SKM-1 (cell line): ENCODE results near the gene UGT1A7.

ENCODE experiments used
- DNase-seq: peaks from one replicate; lab custom pipeline; 2025; ENCODE audit not compliant: unreplicated experiment; lab: John Stamatoyannopoulos, UW

The UGT1A7 gene

DNA sequence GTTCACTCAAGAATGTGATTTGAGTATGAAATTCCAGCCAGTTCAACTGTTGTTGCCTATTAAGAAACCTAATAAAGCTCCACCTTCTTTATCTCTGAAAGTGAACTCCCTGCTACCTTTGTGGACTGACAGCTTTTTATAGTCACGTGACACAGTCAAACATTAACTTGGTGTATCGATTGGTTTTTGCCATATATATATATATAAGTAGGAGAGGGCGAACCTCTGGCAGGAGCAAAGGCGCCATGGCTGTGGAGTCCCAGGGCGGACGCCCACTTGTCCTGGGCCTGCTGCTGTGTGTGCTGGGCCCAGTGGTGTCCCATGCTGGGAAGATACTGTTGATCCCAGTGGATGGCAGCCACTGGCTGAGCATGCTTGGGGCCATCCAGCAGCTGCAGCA, 78.3 kb downstream of the UGT1A7 start, which contains the start of gene UGT1A1:
UGT1A1 (plus strand) TSS at position 228 of the 400 bp plus-strand sequence; CDS start at position 246, 18 bp downstream.
- no peak for DNase-seq

DNA sequence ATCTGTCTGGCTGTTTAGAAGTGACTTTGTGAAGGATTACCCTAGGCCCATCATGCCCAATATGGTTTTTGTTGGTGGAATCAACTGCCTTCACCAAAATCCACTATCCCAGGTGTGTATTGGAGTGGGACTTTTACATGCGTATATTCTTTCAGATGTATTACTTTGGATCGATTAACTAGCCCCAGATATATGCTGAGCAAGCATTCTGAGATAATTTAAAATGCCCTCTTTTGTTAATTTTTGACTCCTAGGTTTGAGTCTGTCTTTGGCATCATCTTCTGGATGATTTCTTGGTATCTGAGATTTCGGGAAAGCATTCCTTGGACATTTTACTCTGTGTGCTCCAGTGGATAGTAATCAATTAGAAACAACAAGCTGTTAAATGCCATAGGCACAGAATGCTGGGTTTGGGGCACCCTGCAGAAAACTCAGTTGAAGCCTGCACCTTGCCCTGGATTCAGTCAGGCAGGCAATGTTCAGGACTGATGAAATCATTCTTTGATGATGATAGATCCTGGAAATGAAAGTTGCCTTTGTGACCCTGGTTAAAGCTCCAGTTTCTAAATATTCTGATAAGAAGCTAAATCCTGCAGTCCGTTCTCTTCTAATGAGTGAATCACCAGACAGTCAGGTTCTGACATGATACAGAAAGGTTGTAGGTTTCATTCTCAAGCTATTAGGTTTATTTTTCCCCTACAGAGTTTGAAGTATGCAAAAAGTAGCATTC, 79.5 kb downstream of the UGT1A7 start:
- DNase-seq: no peak

DNA sequence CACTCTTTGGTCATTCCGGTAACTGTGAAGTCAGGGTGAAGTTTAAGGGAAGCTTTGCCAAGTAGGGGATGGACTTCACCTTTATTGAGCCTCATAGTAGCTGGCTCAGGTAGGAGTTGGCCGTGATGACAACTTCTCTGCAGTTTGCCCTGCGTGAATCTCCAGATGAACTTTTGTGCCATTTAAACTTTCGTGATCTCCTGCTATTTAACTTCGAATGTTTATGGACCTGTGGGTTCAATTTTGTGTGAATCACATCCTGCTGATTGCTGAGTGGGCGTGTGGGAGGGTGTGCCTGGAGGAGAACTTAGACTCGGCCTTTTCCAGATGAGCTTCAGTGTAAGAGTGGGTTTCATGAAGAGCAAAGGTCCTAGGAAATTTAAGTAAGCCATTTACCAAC, 82.6 kb downstream of the UGT1A7 start:
- no peak for DNase-seq

DNA sequence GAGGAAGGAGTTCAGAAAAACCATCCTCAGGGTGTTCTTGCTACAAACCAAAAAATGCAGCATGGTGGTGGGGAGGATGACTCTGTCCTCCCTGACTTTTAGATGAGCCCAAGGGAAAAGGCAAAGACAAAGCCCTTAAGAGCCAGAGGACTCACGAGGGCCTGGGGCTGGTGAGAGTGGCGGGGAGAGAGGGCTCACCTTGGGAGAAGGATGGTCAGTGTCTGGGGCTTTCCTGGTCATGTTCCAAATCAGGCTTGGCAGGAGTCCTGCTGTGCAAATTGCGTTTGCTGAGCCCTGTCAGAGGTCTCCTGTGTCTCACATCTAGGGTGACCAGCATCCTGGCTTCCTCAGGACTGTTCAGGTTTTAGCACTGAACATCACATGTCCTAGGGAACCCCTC, 83.1 kb downstream of the UGT1A7 start:
- DNase-seq: no peak

DNA sequence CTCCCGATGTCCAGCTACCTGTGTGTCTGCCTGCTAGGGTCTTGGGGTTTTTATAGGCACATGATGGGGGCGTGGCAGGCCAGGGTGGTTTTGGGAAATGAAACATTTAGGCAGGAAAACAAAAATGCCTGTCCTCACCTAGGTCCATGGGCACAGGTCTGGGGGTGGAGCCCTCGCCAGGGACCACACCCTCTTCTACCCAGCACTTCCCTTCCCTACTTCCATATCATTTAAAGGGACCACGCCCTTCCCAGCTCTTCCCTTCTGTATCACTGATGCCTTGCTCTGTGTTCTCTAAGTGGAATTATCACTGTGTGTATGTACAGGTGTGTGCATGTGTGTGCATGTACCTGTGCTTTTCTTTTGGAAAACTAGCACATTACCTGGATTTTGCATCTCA, 84.7 kb downstream of the UGT1A7 start:
- no peak for DNase-seq

DNA sequence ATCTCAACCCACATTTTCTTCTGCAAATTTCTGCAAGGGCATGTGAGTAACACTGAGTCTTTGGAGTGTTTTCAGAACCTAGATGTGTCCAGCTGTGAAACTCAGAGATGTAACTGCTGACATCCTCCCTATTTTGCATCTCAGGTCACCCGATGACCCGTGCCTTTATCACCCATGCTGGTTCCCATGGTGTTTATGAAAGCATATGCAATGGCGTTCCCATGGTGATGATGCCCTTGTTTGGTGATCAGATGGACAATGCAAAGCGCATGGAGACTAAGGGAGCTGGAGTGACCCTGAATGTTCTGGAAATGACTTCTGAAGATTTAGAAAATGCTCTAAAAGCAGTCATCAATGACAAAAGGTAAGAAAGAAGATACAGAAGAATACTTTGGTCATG, 86.4 kb downstream of the UGT1A7 start:
- no peak for DNase-seq

DNA sequence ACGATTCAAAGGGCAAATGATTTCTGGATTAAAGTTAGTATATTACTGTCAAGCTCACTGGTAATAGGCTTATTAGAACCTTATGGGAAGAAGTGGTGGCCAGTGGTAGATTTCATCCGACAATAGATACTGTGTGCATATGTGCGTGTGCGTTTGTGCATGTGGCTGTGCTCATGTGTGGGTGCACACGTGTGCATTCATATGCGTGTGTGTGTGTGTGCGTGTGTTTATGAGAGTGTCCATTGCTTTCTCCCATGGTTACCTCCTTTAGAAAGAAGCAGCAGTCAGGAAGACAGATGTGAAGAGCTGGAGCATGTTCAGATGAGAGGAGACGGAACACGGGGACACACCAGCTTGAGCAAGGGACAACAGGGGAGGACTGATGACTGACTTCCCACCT, 87.6 kb downstream of the UGT1A7 start:
- DNase-seq: no peak

DNA sequence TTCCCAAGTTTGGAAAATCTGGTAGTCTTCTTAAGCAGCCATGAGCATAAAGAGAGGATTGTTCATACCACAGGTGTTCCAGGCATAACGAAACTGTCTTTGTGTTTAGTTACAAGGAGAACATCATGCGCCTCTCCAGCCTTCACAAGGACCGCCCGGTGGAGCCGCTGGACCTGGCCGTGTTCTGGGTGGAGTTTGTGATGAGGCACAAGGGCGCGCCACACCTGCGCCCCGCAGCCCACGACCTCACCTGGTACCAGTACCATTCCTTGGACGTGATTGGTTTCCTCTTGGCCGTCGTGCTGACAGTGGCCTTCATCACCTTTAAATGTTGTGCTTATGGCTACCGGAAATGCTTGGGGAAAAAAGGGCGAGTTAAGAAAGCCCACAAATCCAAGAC, 90.5 kb downstream of the UGT1A7 start:
- DNase-seq: no peak

DNA sequence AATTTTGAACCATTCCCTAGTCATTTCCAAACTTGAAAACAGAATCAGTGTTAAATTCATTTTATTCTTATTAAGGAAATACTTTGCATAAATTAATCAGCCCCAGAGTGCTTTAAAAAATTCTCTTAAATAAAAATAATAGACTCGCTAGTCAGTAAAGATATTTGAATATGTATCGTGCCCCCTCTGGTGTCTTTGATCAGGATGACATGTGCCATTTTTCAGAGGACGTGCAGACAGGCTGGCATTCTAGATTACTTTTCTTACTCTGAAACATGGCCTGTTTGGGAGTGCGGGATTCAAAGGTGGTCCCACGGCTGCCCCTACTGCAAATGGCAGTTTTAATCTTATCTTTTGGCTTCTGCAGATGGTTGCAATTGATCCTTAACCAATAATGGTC, 90.9 kb downstream of the UGT1A7 start:
- DNase-seq: no peak

DNA sequence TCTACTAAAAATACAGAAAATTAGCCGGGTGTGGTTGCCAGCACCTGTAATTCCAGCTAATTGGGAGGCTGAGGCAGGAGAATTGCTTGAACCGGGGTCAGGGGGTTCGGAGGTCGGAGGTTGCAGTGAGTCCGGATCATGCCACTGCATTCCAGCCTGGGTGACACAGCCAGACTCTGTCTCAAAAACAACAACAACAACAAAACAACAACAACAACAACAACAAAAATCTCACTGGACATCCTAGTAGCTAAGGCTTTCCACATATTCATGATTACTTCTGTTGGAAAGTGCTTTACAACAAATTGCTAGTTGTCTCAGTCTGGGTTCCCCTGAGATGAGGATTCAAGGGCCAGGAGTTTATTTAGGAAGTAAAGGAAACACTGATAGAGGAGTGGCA, 92.2 kb downstream of the UGT1A7 start:
- DNase-seq: no peak

DNA sequence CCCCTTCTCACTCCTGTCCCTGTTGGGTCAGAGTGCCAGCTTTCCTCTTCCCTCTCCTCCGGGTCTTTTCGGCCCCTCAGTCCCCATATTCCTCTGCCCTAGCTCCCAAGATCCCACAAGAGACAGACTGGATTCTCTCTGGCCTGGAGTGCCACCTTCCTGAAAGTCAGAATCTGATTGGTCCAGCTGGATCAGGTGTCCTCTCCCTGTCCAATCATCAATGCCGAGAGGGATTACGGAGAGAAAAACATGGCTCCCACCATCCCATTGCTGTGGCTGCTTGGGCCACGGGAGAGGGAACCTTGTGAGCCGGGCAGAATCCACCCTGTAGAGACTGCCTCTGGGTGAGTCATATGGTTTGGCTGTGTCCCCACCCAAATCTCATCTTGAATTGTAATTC, 93.7 kb downstream of the UGT1A7 start:
- no peak for DNase-seq

DNA sequence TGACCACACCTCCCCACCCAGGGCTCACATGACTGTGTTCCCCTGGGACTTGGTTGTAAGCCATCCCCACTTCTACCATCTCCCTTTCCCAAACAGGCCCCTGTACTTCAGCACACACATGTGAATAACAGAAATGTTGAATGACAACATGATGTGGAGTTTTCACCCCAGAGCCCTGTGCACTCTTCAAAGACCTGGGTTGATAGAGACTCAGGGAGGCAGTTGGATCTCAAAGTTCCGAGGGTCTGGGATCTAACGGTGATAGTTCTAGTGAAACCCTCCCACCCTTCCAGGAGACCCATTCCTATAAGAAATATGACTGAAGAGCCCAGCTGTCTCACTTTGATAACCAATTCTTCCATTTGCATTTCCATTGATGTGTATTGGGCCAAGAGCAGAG, 96.3 kb downstream of the UGT1A7 start, which contains the start of gene MROH2A:
MROH2A (plus strand) TSS at position 301 of the 400 bp plus-strand sequence. CDS start 1,029 bp downstream, outside the sequence.
- DNase-seq: no peak

DNA sequence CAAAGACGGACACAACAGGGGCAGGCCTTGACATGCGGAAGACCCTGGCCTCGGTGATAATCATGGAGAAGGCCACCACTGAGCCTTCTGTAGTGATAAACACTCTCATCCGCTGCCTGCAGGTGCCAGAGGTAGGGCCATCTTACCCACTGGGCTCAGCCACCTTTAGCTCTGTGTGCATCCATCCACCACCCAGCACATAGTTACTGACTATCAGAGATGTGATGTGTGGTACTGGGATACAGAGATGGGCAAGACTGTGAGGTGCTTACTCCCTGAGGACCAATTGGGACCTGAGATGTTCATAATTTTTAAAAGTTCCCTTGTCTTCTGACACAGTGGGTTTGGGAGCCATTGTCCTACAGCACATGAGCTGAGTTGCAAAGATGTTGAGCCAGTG, 98.0 kb downstream of the UGT1A7 start:
- DNase-seq: no peak

DNA sequence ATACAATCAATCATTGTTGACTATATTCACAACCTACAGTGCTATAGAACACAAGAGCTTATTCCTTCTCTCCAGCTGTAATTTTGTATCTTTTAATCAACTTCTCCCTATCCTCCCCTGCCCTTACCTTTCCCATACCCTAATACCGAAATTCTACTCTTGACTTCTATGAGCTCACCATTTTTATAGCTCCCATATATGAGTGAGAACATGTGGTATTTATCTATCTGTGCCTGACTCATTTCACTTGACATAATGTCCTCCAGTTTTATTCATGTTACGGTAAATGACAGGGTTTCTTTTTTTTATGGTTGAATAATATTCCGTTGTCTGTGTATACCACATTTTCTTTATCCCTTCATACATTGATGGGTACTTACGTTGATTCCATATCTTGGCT, 99.1 kb downstream of the UGT1A7 start:
- no peak for DNase-seq

DNA sequence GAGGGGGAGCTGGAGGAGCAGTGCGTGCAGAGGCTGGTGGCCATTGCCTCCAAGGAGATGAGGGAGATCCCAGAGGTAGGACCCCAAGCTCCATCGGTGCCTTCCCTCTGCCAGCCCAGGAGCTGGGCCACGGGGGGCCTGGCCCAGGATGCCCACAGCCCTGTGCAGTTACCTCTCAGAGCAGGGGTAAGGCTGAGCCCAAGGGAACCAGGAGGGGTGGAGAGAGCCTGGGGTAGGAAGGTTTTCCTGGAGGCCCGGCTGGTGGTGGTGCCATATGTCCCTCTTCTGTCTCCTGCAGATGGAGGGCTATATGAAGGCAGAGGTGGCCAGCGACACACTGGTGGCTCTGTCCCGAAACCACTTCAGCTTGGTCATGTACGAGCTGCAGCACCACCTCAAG, 107.9 kb downstream of the UGT1A7 start:
- no peak for DNase-seq

DNA sequence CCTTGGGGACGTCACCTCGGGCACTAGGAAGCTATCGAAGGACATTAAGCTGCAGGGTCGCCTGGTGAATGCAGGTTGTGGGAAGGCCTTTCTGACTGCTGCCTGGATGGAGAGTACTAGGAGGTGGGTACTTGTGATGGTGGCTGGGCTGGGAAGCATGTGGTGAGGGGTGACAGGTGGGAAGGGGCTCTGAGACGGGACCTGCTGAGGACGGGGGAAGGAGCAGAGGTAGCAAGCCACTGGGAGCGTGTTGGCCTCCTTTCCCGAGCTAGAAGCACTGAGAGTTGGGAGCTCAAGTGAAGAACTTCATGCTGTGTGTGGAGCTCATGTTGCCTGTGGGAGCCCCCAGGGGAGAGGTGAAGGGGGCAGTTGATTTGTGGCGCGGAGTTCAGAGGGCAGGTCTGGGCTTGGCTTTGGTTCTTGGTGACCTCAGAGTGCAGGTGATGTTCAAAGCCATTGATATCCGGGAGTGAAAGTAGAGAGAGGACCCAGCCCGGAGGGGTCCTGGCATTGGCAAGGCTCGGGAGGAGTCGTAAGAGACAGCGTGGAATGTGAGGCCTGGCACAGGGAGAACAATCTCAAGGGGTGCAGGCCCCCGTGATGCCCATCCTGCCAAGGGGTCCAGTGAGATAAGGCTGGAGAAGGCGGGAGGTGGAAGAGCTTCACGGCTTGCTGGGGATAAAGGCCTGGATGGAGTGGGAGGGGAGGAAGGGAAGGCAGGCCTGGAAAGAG, 109.6 kb downstream of the UGT1A7 start:
- DNase-seq: no peak

DNA sequence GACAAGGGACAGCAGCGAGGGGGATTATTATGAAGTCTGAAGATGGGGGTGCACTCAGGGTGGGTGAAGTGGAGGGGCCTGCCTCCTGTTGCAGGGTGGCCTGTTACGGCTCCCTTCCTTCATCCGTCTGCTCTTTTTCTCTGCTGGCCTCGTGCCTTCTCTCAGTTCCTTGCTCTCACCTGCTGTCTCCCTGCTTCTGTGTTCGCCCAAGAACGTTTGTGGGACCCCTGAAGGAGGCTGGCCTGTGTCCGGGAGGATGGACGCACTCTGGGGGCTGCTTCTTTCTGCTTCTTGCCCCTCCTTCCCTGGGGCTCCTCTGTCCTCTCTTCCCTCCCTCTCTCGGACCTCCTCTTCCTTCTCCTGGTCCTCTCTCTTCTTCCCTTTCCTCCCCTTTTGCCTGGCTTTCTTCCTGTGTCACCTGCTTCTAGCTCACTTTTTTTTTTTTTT, 110.2 kb downstream of the UGT1A7 start:
- DNase-seq: no peak

DNA sequence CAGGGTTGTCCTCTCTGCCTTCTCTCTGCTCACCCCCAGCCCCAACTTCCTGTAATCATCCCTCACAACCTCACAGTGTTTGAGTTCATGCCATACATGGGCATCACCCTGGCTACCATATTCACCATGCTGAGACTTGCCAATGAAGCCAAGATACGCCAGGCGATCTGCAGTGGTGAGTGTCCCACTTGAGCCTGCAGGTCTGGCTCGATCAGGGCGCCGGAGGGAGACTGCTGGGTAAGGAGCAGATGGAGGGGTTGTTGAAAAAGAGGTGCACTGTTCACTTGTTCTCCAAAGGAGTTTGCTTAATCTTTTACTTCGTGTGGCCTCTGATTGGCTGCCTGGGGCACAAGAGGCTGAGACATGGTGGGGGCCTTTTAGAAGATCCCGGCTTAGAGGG, 111.0 kb downstream of the UGT1A7 start:
- no peak for DNase-seq

DNA sequence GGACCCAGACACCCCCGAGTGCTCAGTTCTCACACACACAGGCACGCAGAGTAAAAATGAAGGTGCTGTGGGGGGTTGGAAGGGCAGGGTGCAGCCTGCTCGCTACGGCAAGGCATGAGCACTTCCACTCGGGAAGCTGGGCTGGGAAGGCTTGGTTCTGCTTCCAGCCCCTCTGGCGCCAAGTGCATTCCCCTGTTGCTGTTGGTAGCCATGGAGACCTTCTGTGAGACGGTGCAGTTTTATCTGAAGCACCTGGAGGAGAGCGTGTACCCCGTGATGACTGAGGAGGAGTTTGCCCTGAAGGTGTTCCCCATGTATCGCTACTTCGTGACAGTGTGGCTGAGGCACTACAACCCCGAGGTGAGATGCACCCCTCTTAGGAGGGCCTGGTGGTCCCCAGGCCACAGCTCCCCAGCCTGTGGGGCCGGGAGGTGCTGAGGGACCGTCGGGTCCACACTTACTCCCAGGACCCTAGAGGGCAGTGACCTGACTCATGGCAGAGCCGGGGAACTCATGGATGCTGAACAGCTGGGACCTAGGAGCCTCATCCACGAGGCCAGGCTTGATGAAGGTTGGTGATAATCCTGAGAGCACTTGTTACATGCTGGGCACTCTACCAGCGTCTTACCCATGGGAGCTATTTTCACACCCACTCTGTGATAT, 111.9 kb downstream of the UGT1A7 start:
- no peak for DNase-seq

DNA sequence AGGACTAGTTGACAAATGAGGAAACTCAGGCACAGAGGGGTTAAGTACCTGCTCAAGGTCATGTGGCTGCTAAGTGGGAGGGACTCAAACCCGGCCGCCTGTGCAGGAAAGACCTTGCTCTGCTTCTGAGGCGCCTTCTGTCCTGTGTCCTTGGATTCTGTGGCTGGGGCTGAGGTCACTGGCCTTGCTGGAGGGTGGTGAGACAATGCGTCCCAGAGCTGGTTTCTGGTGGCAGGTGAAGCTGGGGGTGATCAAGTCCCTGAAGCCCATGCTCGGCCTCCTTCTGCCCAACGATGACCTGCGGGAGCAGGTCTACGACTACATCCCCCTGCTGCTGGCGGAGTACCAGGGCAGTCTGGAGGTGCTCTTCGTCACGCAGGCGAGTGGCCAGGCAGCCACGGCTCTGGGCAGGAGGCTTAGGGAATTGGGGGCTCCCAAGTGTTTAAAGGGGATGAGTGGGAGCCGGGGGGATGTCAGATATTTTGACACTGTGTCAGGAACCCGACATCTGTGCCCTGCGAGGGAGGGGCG, 112.5 kb downstream of the UGT1A7 start:
- DNase-seq: no peak

DNA sequence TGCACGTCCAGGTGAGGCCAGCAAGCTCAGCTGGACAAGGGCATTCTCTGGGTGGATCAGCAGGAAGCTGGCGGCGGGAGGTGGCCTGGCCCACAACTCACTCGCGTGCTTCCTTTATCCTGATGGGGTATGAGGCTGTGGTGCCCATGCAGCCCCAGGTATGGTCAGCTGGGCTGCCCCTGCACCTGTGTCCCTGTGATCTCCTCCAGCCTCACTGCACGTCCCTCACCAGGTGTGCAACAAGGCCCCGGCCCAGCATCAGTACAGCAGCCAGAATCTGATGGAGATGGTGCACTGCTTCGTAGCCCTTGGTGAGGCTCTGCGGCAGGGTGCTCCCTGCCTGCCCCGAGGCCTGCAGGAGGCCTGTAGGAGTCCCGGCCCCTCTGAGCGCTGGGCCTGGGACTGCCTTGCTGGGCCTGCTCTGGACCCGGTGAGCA, 114.1 kb downstream of the UGT1A7 start:
- DNase-seq: no peak

DNA sequence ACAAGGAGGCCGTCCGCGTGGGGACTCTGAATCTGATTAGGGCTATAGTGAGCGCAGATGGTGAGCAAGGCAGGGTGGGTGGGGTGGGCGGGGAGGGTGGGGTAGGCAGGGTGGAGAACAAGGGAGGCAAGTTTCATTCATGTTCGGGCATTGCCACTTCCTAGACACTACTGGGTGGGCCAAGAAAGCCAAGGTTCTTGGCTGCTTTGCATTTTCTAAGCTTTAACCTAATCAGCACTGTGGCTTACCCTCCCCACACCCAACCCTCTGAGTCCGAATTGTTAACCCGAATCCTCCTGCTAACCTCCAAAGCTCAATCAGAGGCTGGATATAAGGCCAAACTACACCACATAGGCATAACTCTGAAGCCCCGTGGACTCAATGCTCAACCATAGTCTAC, 114.6 kb downstream of the UGT1A7 start:
- no peak for DNase-seq
